ENCODE data around the gene CYP2R1.
A peak's percentile ranks its signal among the peaks of the same experiment; 100 is the strongest.

CYP2R1 gene

GRCh38 chr11:14892036-14892556, at the start of gene CYP2R1:
Gene CYP2R1 (minus strand): TSS chr11:14892231. CDS start chr11:14892205, 26 bp downstream.
- peak; percentile 71 to 85 (median 80) for DNase-seq (ENCODE audit: low read depth in 3 of 3)

- no peak for DNase-seq (ENCODE audit: low read depth in 3 of 3)
Measured at GRCh38 chr11:14938936-14939335, 46.9 kb upstream of the CYP2R1 start.

- DNase-seq (ENCODE audit: low read depth in 3 of 3), result no peak
Measured at GRCh38 chr11:14934641-14935351, 42.8 kb upstream of the CYP2R1 start.

GRCh38 chr11:14932447-14932846, 40.4 kb upstream of the CYP2R1 start:
- no peak for DNase-seq (ENCODE audit: low read depth in 3 of 3)

GRCh38 chr11:14930369-14930768, 38.3 kb upstream of the CYP2R1 start:
- DNase-seq (ENCODE audit: low read depth in 3 of 3), result no peak

GRCh38 chr11:14927146-14927545, 35.1 kb upstream of the CYP2R1 start:
- DNase-seq (ENCODE audit: low read depth in 3 of 3), result no peak

GRCh38 chr11:14924318-14924717, 32.3 kb upstream of the CYP2R1 start:
- DNase-seq (ENCODE audit: low read depth in 3 of 3), result no peak

GRCh38 chr11:14916403-14916802, 24.4 kb upstream of the CYP2R1 start:
- DNase-seq (ENCODE audit: low read depth in 3 of 3), result no peak

GRCh38 chr11:14914536-14914935, 22.5 kb upstream of the CYP2R1 start:
- no peak for DNase-seq (ENCODE audit: low read depth in 3 of 3)

- no peak for DNase-seq (ENCODE audit: low read depth in 3 of 3)
Measured at GRCh38 chr11:14908214-14908880, 16.3 kb upstream of the CYP2R1 start.

GRCh38 chr11:14907411-14908213, 15.6 kb upstream of the CYP2R1 start:
- peak; percentile 69 to 84 (median 77) for DNase-seq (ENCODE audit: low read depth in 3 of 3)

- no peak for DNase-seq (ENCODE audit: low read depth in 3 of 3)
Measured at GRCh38 chr11:14906993-14907392, 15.0 kb upstream of the CYP2R1 start.

- no peak for DNase-seq (ENCODE audit: low read depth in 3 of 3)
Measured at GRCh38 chr11:14906578-14906977, 14.5 kb upstream of the CYP2R1 start.

GRCh38 chr11:14905104-14906033, 13.3 kb upstream of the CYP2R1 start:
- DNase-seq (ENCODE audit: low read depth in 3 of 3), result peak; percentile 41 to 65 (median 51)

GRCh38 chr11:14904745-14905103, 12.7 kb upstream of the CYP2R1 start:
- peak; percentile 67 to 79 (median 73) for DNase-seq (ENCODE audit: low read depth in 3 of 3)

GRCh38 chr11:14902650-14903350, 10.8 kb upstream of the CYP2R1 start:
- DNase-seq (ENCODE audit: low read depth in 3 of 3), result no peak

GRCh38 chr11:14898906-14899305, 6.9 kb upstream of the CYP2R1 start:
- DNase-seq (ENCODE audit: low read depth in 3 of 3), result no peak

- no peak for DNase-seq (ENCODE audit: low read depth in 3 of 3)
Measured at GRCh38 chr11:14898355-14898754, 6.3 kb upstream of the CYP2R1 start.

- no peak for DNase-seq (ENCODE audit: low read depth in 3 of 3)
Measured at GRCh38 chr11:14894657-14895598, 2.9 kb upstream of the CYP2R1 start.
